Right atrium auricular region (tissue), 2 donors: ENCODE results near the gene POLR2J2. TPM values are rescaled to one million over a fixed set of nuclear protein-coding genes. Genes with fewer than 3 reads are reported as not detected.
"Not testable (repeated sequence)": the region's sequence is repeated elsewhere in the genome, so short reads cannot be mapped to it uniquely, and the experiment has no call there.

Experiments used
- DNase-seq: peaks from one replicate; pipeline ENCODE4 v3.0.0-alpha.2; 2019; ENCODE audit warnings: low spot score
- H3K27ac ChIP-seq, 2 donors: fragments of 200-600 bp; sonication (generic); 1 replicate in 1 of 2; 2 replicates in 1 of 2; pipeline ENCODE4 v1.5.1; 2016 to 2019
- H3K27me3 ChIP-seq, 2 donors: fragments of 200-600 bp; sonication (generic); one replicate each; pipeline versions ENCODE4 v1.5.1 to v1.6.0; 2017 to 2019
- H3K36me3 ChIP-seq: fragments of 200-600 bp; sonication (generic); one replicate; pipeline ENCODE4 v1.5.1; 2016
- H3K4me1 ChIP-seq, 2 donors: fragments of 200-600 bp; sonication (generic); one replicate each; pipeline versions ENCODE4 v1.5.1 to v1.6.0; 2017 to 2019
- H3K4me3 ChIP-seq, 2 donors: fragments of 200-600 bp; sonication (generic); 1 replicate in 1 of 2; 2 replicates in 1 of 2; pipeline ENCODE4 v1.5.1; 2017 to 2019; ENCODE audit warnings: mild to moderate bottlenecking in 1 of 2, moderate library complexity in 1 of 2
- H3K9me3 ChIP-seq, 2 donors: fragments of 200-600 bp; sonication (generic); one replicate each; pipeline ENCODE4 v1.5.1; 2019
- total RNA-seq, 2 donors: library from RNA; depleted of rRNA; stranded (reverse); fragments of >200 nt; gene quantifications; one replicate each; pipeline ENCODE4 v1.1.0, GENCODE V29; 2016

The POLR2J2 gene
- total RNA-seq: 1 to 10 TPM in 1 of 2 donors, under 1 TPM in 1; 0.44 to 1.4 TPM

DNA sequence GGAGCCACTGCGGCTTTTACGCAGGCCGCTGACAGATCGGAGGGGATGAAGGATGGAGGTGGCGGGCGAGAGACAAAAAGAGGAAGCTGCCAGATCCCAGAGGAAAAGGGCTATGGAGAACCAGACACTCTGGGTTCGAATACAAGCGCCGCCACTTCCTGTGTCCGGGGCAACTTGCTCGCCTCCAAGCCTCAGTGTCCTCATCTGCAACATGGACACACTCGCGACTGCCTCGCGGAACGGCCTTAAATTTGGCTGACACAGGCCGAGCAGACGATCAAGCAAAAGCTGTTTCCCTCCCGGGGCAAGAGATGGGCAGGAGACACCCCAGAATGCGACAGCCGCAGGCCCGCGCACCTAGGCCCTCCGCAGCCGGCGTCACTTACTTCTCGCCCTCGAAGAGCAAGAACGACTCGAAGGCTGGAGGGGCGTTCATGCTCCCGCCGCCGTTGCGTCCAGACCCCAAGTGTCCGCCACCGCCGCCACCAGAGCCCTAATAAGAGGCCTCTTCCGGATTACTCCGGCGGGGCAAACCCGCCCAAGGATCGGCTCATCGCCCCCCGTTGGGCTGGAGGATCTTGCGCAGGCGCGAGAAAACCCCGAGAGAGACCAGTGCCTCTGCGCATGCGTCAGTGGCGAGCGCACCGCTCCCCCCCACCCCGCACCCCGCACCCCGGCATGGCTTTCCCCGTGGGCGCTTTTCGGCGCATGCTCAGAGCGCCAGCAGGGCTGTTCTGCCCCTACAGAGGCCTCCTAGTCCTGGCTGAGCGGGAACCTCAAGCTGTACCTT is at the start of gene POLR2J2:
TSS of gene POLR2J2 (minus strand) at position 498 of the 790 bp plus-strand sequence. CDS start at position 436, 62 bp downstream.
- not testable (repeated sequence) for H3K36me3 ChIP-seq, H3K27me3 ChIP-seq, H3K4me1 ChIP-seq, H3K9me3 ChIP-seq, H3K27ac ChIP-seq
- DNase-seq: peak; percentile 64
- H3K4me3 ChIP-seq: peak within 1 kb of the TSS; percentile 39 to 52

DNA sequence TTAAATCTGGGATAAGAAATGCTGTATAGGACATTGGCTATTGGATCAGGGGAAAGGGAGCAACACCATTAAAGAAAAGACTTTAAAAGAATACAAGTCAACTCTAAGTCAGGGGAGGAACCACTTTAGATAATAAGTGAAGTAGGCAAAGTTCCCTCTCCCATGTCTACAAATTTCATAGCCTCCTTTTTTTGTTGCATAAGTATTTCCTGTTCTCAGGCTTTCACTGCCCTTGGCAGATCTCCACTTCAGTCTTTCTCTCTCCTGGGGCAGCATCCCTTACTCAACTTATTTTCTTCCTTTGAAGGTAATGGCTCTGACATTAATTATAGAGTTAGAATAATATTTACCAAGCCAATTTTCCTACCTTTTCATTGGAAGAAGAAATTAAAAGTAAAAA is 47.0 kb upstream of the POLR2J2 start:
- not testable (repeated sequence) for H3K27ac ChIP-seq, H3K4me1 ChIP-seq, H3K27me3 ChIP-seq, H3K36me3 ChIP-seq, DNase-seq, H3K4me3 ChIP-seq, H3K9me3 ChIP-seq

DNA sequence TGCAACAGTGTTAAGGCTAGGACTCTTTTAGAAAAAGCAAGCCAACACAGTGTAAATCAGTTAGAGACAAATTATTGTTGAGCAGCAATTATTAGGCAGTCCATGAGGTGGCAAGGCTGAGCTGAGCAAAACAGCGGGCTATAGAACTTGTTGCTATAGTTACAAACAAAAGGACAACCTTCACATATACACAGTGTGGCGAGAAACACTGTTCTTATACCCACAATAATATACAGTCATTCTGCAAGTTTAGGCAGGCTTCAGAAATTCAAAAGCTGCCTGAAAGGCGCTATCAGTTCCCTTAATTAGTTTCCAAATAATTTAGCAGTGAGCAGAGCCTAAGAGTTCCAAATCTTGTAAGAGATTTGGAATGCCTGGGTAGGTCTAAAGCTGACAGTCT is 44.3 kb upstream of the POLR2J2 start:
- not testable (repeated sequence) for DNase-seq, H3K27ac ChIP-seq, H3K4me3 ChIP-seq, H3K9me3 ChIP-seq, H3K36me3 ChIP-seq, H3K27me3 ChIP-seq, H3K4me1 ChIP-seq

DNA sequence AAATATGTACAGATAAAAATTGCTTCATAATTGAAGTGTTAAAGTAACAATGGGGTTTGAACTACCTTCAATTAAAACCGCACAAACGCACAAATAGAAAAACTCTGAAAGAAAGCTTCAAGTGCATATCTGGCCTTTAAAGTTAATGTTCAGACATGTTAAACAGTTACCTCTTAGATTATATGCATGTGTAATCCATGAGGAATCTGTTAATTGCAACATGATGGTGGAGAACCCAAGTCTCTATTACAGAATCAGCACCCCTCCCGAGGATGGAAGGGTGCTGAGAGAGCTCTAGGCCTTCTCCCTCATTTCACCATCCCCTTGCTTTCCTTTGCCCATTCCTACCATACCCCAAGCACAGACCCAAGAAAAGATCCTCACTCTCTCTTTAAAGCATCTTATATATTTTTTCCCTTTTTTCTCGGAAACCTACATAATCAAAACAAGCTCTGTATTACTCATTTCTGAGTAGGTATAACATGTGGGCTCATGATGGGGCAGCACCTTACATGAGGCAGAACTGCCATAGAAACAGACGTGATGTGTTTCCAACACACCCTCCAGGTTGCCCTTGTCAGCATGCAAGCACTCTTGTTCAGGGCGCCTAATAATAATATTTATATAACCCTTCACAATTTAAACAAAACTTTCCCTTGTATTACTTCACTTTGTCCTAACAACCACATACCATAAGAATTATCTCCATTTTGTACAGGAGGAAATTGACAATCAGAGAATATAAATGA is 43.5 kb upstream of the POLR2J2 start:
- not testable (repeated sequence) for H3K27me3 ChIP-seq, H3K36me3 ChIP-seq, DNase-seq, H3K4me1 ChIP-seq, H3K9me3 ChIP-seq, H3K4me3 ChIP-seq, H3K27ac ChIP-seq

DNA sequence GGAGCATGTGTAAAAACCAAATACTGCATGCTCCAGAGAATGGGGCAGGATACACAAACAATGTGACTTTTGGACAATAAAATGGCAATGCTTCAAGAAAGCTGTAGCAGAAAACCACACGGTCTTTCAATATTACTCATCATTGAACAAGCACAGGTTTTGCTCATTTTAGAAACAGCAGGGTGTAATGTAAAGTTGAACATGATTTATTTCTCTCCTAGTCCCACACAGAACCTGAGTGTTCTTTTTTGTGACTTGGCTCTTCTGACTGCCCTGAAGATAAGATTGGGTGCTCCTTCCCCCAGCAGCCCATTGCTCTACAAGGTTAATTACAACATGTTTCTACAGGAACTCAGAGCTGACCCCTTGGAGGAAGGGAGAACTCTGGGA is 42.2 kb upstream of the POLR2J2 start:
- H3K27ac ChIP-seq, H3K4me1 ChIP-seq, H3K36me3 ChIP-seq, DNase-seq, H3K27me3 ChIP-seq, H3K4me3 ChIP-seq, H3K9me3 ChIP-seq: not testable (repeated sequence)

DNA sequence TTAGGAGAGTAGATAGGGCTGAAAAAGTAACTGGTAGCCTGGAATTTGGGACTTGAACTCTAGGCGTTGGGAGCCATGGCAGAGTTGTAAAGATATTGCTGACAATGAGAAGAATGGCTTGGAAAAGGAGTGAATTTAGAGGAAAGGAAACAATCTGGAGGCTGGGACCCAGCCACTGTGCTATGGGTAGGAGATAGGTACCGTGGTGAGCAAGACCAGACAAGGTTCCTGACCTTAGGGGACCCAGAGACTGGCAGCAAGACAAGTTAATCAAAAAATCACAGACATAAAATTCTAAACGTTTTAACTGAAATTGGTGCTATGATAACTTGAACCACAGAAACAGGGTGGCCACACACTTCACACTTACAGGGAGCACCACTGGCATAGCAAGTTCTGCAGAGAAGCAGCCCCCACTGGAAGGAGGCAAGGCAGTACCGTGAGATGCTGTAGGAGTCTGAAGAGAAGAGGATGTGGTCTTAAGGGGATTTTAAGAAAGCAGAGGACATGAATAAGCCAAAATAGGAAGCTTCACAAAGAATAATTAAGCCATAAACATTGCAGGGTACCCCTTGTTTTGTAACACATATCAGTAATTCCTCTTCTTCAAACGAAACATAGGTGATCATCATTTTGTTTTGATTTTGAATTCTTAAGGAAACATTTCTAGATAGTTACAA is 41.7 kb upstream of the POLR2J2 start:
- not testable (repeated sequence) for DNase-seq, H3K4me1 ChIP-seq, H3K9me3 ChIP-seq, H3K27ac ChIP-seq, H3K4me3 ChIP-seq, H3K36me3 ChIP-seq, H3K27me3 ChIP-seq

DNA sequence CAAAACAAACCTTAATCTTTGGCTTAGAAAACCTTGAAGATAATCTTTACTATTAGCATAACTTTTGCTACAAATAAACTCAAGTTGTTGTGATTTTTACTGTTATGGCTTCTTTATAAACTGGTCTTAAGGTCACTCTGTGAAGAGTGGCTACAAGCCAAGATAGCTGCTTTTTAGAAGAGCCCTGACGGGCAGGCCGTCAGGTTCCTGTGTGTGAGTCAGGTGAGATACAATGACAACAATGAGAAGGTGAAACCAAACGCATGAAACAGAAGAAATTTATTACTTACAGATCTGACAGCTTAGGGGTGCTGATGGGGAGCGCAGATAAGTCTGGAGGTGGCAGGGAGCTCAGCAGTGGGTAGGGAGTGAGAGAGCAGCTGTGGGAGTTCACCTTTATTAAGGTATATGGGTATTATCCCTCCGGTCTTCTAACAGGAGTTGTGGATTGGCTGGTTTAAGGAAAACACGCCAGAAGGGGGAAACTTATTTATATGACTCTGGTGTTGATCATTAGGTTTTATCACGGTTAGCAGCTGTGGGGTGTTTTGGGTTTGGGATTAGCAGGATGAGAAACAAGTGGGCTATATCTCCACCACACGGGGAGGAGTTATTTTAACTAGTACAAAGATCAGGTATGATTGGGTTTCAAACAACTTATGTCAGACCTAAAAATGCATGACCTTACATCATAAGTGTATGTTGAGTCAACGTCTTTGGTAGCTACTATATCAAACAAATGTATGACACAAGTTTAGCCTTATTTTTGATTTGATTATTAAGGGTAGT is 27.7 kb upstream of the POLR2J2 start:
- H3K36me3 ChIP-seq, H3K9me3 ChIP-seq, H3K27me3 ChIP-seq, H3K27ac ChIP-seq, DNase-seq, H3K4me3 ChIP-seq, H3K4me1 ChIP-seq: not testable (repeated sequence)

DNA sequence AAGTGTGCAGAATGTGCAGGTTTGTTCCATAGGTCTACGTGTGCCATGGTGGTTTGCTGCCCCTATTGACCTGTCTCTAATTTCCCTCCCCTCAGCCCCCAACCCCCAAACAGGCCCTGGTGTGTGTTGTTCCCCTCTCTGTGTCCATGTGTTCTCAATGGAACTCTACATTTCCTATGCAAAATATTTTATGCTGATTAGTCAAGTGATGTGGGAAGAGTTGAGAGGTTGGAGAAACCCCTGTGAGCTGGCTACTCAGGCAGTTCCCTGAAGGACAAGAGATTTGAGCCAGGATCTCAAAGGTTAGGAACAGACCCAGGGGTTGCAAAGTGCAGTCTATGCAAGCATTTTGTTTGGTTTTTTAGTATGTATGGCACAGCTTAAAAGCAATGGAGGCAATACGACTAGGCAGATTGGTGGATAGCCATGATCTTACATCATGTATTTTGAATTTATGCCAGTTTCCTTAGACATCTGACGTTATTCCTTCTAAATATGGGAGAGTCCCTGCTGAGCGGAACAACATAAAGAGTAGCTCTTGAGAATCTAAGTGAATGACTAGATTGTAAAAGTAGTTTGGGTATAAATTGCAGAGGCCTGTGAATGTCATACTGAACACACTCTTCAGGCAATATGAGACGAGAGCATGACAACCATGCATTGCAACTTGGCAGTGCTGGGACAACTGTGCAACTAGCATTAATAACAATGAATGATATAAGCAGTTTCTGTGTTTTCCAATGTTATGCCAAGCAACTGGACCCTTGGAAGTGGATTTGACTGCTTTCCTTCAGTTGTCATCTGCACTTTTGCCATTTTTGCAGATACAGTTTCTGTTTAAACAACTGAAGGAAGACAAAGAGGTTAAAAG is 26.4 kb upstream of the POLR2J2 start:
- not testable (repeated sequence) for H3K4me3 ChIP-seq, H3K9me3 ChIP-seq, H3K4me1 ChIP-seq, H3K27ac ChIP-seq, H3K27me3 ChIP-seq, DNase-seq, H3K36me3 ChIP-seq

DNA sequence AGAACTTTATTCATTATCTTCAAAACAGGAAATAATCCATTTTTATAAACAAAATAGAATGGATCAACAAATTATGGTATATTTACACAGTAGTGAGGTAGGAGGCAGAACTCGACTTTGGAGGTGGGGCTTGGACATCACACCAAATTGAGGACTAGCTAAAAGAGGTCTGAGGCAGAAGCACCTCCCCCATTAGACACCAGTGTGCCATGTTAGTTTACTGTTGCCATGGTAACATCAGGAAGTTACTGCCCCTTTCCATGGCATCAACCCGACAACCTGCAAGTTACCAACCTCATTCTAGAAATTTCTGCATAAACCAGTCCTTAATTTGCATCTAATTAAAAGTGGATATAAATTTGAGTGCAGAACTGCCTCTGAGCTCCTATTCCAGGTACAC is 24.5 kb upstream of the POLR2J2 start:
- not testable (repeated sequence) for H3K4me1 ChIP-seq, H3K27me3 ChIP-seq, H3K27ac ChIP-seq, H3K9me3 ChIP-seq, DNase-seq, H3K36me3 ChIP-seq, H3K4me3 ChIP-seq

DNA sequence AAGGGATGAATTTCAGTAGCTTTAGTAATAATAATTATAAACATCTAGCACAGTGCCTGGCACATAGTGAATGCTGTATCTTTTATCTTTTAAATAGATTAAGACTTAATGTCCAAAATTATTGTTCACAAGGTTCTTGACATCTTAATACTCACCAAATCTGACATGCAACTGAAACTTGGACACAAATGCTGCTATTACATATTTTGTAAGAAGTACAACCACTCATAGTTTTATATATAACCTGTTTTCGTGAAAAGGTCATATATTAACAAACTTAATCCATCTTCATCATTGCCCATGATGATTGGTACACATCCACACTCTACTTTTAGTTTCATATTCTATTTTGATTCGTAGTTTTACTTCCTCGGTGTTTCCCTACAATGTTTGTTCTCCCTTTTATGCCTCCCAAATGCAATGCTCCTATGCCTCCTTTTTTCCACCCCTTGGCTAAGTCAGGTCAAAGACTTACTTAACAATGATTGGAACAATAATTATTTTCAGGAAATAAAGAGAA is 23.6 kb upstream of the POLR2J2 start:
- DNase-seq, H3K36me3 ChIP-seq, H3K27ac ChIP-seq, H3K9me3 ChIP-seq, H3K4me3 ChIP-seq, H3K4me1 ChIP-seq, H3K27me3 ChIP-seq: not testable (repeated sequence)

DNA sequence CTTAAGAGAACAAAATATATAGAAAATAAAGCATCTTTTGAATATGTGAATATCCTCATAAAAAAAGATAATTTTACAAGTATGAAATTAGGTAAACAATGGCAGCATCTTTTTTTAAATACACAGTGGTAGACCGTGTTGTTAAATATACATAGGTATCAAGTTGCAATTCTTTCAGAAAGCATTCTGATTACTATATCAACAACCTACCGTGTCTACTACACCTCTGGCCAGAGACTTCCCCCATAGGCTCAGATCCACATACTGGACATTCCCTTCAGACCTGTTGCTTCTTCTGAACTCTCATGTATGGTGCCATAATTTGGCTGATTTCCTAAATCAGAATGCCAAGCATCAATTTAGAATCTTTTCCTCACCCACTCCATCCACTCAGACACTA is 22.5 kb upstream of the POLR2J2 start:
- H3K27ac ChIP-seq, H3K4me3 ChIP-seq, H3K4me1 ChIP-seq, H3K36me3 ChIP-seq, H3K27me3 ChIP-seq, DNase-seq, H3K9me3 ChIP-seq: not testable (repeated sequence)

DNA sequence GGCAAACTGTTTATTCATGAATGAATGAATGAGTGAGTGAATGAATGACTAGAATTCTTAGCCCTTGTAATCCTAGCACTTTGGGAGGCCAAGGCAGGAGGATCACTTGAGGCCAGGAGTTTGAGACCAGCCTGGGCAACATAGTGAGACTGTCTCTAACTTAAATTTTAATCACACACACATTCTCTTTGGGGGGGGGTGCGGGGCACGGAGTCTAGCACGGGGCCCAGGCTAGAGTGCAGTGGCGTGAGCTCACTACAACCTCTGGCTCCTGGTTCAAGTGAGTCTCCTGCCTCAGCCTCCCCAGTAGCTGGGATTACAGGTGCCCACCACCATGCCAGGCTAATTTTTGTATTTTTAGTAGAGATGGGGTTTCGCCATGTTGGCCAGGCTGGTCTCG is 19.1 kb upstream of the POLR2J2 start:
- DNase-seq: not testable (repeated sequence)

DNA sequence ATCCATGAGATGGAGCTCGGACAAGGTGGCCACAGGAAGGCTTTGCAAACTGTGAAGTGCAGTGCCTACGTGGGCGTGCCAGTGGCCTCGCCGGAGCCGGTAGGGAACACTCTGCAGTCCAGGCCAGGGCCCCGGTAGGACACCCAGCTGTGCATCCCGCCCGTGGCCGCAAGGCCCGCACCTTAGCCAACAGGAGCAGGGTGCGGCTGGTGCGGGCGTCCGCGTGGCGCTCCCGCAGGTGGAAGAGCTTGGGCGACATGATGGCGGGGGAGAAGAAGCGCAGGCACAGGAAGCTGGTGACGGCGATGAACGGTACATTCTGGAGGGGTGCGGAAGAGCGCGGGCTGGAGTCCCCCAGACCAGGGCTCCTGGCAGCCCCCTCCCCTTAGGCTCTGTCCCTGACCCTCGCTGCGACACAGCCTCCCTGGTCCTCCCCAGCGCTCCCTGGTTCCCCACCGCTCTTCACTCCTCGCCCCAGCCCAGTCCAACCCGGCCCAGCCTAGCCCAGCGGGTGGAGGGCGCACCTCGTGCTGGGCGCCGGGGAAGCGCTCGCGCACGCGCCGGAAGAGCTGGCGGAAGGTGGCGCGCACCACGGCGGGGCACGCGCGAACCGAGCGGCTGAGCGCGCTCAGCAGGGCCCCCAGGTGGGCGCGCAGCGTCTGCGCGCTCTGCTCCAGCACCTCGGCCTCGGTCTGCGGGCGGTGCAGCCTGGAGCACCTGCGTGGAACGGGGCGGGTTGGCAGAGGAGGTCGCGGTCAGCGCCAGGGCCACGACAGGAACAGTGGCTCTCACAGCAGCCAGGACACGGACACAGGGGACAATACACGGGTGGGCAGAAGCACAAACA is 18.2 kb upstream of the POLR2J2 start:
- not testable (repeated sequence) for H3K36me3 ChIP-seq, H3K27ac ChIP-seq, H3K4me1 ChIP-seq, DNase-seq, H3K9me3 ChIP-seq, H3K27me3 ChIP-seq
- H3K4me3 ChIP-seq: peak overlapping the region in 1 of 2 donors; percentile 24

More for the DNA sequence above, 19.1 kb upstream of the POLR2J2 start:
- H3K27ac ChIP-seq, H3K27me3 ChIP-seq, H3K4me1 ChIP-seq, H3K4me3 ChIP-seq, H3K36me3 ChIP-seq, H3K9me3 ChIP-seq: not testable (repeated sequence)
